ENCODE results near the gene HOXC12.

Gene HOXC12

DNA sequence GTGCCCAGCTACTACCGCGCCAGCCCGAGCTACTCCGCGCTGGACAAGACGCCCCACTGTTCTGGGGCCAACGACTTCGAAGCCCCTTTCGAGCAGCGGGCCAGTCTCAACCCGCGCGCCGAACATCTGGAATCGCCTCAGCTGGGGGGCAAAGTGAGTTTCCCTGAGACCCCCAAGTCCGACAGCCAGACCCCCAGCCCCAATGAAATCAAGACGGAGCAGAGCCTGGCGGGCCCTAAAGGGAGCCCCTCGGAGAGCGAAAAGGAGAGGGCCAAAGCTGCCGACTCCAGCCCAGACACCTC is 30.9 kb downstream of the HOXC12 start:
- DNase-seq = no peak

DNA sequence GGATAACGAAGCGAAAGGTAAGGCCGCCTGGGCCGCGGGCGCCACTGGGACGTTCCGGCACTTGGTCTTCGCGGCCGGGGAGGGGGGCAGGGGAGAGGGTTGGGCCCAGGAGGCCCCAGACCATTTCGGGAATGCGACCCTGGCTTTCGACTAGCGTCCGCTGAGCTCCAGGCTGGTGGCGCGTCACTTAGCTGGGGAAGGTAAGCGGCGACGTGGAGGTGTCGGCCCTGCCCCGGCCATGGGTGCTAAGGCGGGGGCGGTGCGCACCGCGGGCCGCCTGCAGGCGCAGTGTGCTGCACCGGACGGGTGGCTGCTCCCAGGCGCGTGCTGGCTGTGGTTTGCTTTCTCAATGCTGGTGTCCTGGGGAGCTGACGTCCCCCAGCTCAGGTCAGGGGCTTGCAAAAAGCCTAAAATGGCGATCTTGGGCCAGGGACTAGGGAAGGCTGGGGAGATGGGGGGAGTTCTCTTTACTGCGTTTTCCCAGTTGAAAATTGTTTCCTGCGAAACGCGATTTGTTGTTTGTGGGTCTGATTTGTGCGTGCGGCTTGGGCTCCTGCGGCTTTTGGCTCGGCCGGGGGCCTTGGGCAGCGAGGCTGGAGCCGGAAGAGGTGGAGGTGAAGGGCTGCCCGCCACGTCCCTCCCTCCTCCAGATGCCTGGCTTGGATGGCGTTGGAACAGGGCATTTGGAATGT is 31.4 kb downstream of the HOXC12 start:
- no peak for DNase-seq

DNA sequence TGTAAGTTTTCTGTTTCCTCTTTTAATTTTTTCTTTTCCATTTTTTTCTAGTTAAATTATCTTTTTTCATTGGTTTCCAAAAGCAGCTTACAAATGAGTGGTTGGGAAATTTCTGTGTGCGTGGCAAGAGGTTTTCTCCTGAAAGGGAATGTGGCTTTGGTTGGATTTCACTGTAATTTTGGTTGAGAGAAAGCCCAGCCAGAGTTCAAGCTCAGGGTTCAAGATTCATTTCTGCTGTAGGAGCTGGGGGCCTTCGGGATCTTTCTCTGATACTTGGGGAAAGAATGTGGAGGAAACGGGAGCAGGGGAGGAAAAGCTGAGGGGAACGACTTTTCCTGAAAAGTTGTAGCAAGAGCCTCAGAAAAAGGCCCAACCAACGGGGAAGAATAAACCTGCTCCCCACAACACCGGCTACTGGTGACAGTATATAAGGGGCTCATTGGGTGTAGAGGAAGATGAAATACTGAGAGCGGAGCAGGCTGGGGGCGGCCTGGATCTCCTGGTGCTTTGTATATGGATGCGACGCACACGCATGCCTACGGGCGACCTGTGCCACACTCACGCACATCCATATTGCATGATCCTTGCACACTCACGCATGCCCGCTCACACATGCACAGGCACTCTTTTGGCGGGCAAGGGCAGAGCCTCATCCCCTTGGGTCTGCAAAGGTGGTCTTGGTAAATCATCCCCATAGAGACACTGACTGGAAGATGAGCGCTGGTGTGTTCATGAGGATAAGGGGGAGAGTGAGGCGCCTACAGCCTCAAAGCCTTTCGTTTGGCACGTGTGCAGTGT is 32.2 kb downstream of the HOXC12 start:
- DNase-seq = no peak

DNA sequence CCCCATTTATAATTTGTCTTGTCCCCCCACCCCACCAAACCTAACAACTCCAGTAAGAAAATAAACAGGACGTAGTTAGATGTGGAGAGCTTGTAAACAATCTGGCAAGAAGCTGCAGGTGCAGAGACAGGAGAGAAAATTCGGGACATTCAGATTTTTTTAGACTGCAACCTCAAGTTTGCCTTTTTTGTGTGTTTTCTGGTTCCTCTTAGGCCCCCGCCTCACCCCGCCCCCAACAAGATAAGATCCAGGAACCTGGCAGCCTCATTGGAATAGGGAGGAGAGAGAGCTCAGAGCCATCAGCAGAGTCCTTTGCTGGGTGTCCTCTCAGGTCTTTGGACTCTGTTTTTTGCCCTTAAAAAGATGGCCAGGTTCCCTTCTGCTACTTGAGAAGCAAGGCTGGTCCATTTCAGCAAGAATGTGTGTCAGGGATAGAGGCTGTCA is 33.1 kb downstream of the HOXC12 start:
- DNase-seq = no peak

DNA sequence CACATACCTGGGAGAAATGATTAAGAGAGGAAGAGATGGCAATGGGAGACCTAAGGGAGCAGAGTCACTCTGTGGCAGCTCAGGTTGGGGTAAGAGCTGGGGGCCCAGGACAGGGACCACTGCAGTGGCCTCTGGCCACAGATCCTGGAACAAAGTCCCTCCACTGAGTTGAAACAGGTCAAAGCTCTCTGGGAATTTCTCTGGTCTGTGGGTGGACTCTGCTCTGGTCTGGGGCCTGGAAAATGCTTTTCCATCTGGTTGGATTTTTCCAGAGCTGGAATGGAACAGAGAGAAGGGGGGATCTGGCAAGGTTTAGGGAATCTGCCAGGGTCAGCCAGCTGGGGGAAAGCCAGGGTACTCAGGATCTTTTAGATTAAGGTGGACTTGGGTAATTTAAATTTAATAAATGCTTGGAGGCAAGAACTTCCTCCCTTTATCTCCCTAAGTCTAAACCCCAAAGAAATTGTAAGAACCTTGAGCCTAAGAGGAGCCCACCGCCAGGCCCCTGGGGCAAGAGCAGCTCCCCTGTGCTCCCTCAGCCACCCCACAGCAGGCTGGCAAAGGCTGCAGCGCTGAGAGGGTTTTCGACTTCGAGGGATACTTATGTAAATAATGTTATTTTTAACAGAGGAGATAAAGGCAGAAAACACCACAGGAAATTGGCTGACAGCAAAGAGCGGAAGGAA is 34.0 kb downstream of the HOXC12 start:
- no peak for DNase-seq

DNA sequence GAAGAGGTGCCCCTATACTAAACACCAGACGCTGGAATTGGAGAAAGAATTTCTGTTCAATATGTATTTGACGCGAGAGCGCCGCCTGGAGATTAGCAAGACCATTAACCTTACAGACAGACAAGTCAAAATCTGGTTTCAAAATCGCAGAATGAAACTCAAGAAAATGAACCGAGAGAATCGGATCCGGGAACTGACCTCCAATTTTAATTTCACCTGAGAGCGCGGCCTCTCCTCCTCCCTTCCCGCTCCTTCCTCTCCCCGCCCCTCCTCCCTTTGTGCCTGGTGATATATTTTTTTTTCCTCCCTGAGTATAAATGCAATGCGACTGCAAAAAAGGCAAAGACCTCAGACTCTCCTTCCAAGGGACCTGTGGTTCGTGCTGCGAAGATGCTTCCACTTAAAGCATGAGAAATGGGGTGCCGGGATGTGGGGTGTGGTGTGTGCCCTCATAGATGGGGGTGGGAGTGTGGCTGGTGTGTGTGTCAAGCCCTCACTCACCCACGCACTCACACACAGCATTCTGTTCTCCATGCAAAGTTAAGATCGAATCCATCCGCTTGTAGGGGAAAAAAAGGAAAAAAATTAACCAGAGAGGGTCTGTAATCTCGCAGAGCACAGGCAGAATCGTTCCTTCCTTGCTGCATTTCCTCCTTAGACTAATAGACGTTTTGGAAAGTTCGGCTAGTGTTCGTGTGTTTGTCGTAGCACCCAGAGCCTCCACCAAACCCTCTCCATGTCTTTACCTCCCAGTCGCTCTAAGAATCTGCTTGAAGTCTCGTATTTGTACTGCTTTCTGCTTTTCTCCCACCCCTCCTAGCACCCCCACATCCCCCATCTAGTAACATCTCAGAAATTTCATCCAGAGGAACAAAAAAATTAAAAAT is 34.8 kb downstream of the HOXC12 start:
- DNase-seq = no peak

DNA sequence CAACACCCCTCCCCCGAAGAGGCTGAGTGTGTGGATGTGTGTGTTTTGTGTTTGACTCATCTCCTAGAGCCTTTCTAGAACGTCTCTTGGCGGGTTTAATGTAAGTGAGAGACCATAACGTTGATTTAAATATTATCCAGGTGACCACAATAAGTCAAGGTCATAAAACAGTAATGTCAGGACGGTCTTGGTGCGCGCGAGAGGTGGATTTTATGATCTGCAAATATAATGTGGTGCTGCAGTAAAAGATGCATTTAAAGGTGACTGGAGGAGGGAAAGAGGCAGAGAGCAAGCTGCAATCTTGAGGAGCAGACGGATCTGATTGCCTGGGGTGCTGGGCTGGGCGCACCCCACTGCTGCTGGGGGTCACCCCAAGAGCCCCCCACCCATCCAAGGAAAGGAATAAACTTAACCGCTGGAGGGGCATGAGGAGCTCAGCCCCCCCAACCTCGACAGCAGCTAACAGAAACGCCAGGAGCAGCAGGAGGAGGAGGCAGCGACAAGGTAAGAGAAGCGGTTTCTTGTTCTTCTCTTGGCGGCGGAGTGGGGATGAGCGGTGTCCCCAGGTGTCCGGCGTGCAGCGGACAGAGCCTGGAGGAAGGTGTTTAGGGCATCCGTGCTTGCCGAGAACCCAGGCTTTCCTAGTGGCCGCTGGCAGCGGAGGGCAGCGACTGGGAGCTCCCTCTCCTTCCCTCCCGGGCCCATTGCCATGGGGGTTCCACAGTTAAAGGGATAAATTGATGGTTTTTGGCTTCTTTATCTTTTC is 35.8 kb downstream of the HOXC12 start:
- no peak for DNase-seq

DNA sequence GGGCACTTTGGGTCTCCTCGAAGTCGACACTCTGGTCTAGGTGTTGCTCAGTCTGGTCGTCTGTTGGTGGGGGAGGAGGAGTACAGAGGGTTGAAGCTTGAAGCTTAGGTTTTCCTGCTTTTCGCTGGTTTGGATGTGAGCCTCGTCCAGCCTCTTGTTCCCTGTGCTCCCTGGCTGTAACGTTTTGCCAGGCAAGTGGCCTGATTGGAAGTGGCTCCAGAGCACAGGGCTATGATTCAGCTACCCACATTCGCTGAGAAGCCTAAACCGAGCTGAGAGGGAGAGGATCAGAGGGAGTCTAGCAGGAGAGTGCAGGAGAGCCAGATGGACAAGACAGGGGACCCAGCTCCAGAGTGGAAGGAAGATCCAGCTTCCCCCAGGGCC is 36.4 kb downstream of the HOXC12 start:
- DNase-seq = no peak

DNA sequence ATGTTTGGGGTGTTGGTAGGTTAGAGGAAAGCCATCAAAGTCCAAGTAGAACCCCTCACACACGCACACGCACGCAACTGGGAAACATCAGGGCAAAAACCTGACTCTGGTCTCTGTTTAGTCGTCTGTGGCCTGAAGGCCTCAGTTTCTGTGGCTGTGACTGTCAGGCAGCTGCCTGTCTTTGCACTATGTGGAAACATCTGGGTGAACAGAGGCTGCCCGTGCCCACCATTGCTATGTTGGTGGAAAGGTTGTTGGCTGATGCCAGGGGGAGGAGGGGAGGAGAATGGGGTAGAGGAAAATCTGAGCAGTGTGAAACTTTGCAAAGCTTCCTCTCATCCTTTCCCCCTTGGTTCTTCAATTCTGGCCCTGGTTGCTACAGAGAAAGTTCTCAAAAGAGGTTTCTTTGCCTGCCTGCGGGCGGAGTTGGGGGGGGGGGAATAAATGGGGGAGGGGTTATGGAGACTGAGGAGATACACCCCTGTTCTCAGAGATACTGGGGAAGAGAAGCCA is 37.7 kb downstream of the HOXC12 start:
- no peak for DNase-seq

DNA sequence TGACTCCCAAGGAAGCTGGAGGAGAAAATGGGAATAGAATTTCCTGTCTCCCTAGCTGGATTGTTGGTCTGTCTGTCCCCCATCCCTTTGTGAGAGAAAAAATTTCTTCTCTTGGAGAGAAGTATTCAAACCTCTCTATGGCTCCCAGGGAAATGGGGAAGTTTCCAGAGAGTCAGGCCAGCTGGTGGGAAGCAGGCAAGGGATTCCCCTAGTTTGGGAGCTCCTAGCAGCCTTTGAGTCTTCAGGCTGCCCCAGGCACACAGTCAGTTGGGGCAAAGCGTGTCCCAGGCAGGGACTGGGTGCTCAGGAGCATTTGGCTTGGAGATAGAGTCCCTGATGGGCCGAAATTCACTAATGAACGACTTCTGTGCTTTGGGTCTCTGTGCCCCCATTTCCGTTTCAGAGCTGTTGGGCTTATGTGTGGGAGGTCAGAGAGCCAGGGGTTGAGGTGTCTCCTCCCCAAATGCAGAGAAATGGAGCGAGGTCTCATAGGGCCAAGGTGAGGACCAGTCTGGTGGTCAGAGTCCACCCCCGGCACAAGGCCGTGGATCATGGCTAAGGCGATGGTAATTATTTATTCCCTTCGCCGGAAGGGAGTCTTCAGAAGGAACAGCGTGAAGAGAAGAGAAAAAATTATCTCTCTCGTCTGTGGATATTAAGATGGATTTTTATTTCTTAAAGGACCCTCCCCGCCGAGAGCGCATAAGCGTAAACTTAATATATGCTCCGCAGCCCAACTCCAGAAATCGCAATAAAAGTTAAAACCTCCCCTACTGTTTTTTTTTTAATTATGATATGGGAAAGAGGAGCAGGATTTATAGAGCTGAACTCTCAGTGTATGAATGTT is 38.7 kb downstream of the HOXC12 start:
- no peak for DNase-seq

DNA sequence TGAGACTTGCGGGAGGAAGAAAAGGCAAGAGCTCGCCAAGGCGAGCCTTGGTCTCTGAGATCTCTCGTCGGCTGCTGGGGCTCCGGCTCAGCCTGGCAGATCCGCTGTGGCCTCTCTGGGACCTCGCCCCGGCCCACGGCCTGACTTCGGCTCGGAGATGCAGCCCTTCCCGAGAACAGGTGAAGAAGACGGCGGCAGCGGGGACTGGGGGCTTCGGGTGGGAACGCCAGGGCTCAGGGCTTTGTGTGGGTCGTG is 39.2 kb downstream of the HOXC12 start:
- no peak for DNase-seq

DNA sequence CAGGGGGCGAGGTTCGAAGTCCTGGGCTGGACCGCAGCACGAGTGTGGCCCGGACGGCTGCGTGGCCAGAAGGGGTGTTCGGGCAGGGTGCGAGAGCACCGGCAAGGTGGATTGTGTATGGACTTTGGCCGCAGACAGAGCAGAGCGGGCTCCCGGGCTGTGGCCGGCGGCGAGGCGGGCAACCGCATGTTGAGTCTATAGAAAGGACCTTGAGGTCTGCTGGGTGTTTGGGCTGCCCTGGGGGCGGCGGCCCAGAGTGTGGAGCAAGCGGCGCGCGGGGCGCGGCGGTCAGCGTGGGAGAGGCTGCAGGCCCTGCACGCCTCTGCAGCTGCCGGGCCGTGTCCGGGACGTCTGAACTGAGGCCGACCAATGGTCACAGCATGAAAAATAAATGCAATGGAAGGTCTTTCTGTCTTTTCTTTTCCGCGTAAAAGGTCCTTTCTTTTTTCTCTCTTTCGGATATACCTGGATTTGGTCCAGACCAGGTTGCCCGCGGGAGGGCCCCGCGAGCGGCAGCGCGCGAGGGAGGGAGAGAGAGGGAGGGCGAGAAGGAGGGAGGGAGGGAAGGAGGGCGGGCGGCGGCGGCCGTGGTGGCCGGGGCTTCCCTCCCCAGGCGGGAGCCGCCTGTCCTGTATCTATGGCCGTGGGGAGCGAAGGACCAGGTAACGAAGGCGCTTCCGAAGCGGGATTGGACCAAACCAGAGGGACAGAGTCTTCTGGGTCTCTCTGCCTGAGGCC is 39.7 kb downstream of the HOXC12 start:
- DNase-seq = no peak

DNA sequence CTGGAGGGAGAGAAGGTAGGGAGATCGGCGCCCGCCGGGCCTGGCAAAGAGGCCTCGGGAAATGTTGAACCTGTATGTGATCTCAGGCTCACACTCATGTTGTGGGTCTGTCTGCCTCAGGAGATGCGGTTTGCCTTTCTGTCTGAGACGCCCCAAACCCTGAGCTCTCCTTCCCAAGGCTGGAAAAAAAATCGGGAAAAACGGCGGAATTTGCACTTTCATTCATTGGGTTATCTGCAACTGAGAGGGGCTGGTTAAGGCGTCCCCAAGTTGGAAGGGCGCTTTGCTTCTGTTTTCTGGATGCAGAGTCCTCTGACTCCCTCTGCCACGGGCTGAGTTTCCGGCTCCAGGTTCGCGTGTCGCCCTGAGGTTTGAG is 40.3 kb downstream of the HOXC12 start:
- no peak for DNase-seq

DNA sequence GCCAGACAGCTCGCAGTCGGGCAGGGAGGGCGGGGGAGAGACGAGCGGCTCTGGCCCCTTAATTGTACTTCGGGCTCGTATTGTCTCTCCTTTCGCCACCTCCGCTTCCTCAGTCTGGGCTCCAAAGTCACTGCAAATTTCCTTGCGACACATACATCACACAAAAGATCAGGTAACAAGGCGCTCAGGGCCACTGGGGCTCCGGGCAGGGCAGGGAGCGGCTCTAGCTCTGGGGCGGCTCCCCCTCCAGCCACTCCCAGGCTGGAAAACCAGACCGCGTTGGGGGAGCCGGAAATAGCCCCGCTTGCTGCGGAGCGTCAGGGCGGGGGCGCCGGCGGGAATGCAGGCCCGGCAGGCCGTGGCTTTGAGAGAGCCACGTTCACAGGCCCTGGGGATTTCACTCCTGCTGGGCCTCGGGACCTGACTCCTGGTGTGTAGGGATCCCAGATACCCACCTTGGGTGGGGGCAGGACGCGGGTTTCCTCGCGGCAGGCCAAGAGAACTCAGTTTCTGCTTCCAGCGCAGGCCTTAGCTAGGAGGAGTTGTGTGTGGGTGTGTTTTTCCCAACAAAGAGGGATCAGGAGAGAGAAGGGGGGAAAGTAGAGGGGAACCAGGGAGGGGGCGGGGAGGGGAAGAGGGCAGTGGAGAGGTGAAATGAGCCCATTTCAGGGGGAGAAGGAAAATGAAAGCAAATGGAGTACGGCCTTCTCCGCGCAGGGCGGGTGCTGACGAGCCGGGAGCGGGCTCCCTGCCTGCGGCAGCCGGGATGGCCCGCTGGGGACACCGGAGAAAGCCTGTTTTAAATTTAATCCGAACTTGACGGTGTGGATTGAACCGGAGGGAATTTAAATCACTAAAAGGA is 40.9 kb downstream of the HOXC12 start:
- no peak for DNase-seq

DNA sequence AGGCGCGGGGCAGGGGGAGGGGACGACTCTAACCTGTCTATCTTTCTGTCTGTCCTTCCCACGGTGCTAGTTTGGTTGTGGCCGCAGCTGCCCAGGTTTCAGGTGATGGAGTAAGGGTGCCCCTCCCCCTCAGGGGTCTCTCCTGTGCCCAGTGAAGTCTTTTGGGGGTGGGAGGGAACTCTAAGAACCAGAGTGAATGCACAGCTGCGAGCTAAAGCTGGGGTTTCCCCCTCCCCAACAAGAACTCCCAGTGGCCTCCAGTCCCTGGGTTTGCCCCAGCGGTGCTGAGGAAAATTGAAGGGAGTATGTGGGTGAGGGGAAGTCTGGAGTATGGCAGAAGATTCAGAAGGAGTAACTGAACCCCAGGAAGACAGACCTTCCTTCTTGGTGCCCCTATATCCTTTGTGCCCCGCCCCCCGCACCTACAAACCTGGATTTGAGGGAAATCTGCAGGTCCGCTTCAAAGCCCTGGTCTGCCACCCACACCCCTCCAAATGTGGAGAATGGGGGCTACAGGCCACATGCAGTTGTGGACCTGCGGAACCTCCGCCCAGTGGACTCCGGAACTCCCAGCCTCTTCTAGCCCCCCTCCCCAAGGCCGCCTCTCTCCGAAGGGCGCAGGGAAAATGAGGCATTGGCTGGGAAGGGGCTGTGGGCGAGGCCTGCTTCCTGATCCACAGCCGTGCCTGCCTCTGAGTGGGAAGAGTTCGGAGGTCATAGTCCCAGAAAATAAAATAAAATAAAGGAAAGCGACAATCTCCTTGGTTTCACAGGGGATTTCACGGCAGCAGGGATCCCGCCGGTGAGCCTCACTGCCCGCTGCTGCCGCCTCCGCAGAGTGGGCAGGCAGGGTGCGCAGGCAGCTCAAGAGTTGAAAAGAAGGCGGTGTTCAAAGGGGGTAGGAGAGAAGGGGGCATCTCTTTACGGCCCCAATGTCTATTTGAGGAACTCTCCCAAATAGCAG is 41.8 kb downstream of the HOXC12 start:
- DNase-seq = no peak

DNA sequence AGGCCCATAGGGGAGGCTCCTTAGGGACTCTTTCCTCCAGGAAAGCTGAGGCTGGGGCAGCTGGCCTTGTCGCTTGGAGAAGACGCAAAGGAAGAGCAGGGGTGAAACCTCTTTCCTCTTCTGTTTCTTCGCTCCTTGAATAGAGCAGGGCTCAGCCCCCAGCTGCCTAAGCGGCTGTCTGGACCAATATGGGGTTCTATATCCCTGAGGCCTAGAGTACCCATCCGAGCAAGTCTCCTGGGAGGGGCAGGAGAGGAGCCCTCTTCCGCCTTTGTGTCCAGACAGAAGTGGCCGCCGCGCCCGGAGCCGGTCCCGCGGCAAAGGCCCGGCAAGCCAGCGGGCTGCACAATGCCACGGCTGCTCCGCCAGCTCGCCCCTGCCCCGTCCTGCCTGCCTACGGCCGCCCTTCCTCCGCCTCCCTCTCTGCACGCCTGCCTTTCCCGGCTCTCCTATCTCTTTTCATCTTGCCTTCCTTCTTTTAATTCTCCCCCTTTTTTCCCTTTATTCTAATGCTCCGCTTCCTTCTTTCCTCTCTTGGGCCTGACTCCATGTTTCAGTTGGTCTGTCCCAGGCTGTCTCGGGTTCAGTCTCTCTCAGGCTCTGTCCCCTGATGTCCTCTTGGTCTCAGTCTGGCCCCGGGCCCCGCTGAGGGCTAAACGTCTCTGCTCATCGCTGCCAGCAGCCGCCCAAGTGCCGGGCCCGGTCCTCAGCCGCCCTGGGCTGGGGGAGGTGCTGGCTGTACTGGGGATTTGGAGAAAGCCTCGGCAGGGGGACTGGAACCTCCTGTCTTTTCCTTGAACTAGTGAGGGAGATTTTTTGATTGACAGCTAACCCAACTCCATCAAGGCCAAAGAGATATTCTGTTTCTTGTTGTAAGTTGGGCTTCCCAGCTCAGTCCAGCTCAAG is 42.8 kb downstream of the HOXC12 start:
- no peak for DNase-seq

DNA sequence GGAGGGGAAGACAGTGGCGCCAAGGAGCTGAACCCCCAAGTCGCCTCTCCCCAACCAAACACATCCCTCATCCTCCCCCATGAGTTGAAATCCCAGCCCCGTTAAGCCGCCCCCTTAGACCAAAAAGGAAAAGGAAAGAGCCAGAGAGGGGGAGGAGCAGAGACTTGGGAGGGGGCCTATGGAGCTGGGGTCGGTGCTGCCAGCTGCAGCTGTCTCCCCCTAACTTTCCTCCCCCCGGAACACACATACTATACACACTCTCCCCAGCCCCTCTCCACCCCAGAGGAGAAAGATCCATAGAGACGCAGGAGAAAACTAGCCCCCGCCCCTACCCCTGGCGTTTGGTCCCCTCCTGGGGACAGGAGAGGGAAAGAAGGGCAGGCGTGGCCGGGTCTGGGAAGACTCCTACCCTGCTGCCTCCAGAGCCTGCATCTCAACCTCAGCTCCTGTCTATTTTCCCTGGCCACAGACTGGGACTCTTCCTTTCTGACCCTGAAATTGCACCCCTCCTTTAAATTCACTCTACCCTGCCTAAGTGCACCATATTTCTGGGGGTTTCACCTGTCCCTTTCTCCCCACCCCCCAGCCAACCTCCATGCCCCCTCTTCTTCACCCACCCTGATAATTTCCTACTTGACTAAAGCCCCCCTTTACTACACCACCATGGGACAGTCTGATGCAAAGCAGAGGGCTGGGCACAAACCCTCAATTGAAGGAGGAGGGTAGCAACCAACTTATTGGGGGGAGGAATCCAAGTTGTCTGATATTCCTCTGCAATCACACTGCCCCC is 43.6 kb downstream of the HOXC12 start:
- no peak for DNase-seq

Measured in activated naive CD4-positive, alpha-beta T cell (primary cell).